Esophagus (tissue), 2 donors: ENCODE data around the gene MYH14. TPM values are rescaled to one million over a fixed set of nuclear protein-coding genes. Genes with fewer than 3 reads are reported as not detected.

Source experiments
- H3K27ac ChIP-seq, 2 donors: one replicate each; pipeline ENCODE4 v1.5.1; 2013; ENCODE audit warnings: low read depth in 2 of 2, mild to moderate bottlenecking in 2 of 2, inconsistent platforms in 1 of 2, low read length in 1 of 2, moderate library complexity in 1 of 2
- H3K27me3 ChIP-seq, 2 donors: one replicate each; pipeline ENCODE4 v1.6.1; 2013; ENCODE audit warnings: low read length in 2 of 2, control low read depth in 1 of 2, mild to moderate bottlenecking in 1 of 2; ENCODE audit not compliant: insufficient read depth in 2 of 2, control insufficient read depth in 1 of 2
- H3K36me3 ChIP-seq, 2 donors: one replicate each; pipeline ENCODE4 v1.6.1; 2013; ENCODE audit warnings: low read length in 1 of 2; ENCODE audit not compliant: control insufficient read depth in 2 of 2, insufficient read depth in 2 of 2
- H3K4me1 ChIP-seq, 2 donors: one replicate each; pipeline ENCODE4 v1.6.1; 2013; ENCODE audit warnings: low read length in 1 of 2; ENCODE audit not compliant: control insufficient read depth in 2 of 2, insufficient read depth in 2 of 2
- H3K4me3 ChIP-seq, 2 donors: one replicate each; pipeline ENCODE4 v1.5.1; 2013; ENCODE audit warnings: low read length in 2 of 2, mild to moderate bottlenecking in 2 of 2, low read depth in 1 of 2, moderate library complexity in 1 of 2
- H3K9me3 ChIP-seq, 2 donors: one replicate each; pipeline ENCODE4 v1.6.1; 2013; ENCODE audit warnings: mild to moderate bottlenecking in 2 of 2, low read depth in 1 of 2, low read length in 1 of 2, moderate library complexity in 1 of 2; ENCODE audit not compliant: control insufficient read depth in 2 of 2, insufficient read depth in 1 of 2
- WGBS, 2 donors: extraction: QIAGEN DNeasy Blood & Tissue Kit; methylation state at CpG; one replicate each; pipeline ENCODE4 v1.1.7; 2013; 5-methylcytosine and 5-hydroxymethylcytosine counted together
- polyA plus RNA-seq, 2 donors: library from polyadenylated mRNA; stranded (reverse); fragments of 200-250 nt; gene quantifications; one replicate each; pipeline ENCODE4 v1.2.3, GENCODE V29; 2013
- donor health status: healthy with polysubstance abuse.
- donor health status: Bipolar disorder and iron deficiency.

Gene MYH14
- polyA plus RNA-seq, 2 donors = 72.9 to 110 TPM

- 93 to 94% methylated on average over 55 of the region's 55 CpGs for WGBS, 2 donors
- Histone ChIP-seq H3K4me1 (peaks cover 10 to 21% of the 10 kb centered on the region in 2 donors), H3K4me3 (no peak overlapping the region), H3K9me3 (no peaks in the 10 kb centered on the region), H3K27ac (no peak overlapping the region), H3K27me3 (peaks cover 5 to 6% of the 10 kb centered on the region in 2 donors), H3K36me3 (no peaks in the 10 kb centered on the region)
These were observed 119.7 kb downstream of the MYH14 start for GRCh38 chr19:50322931-50323781.

GRCh38 chr19:50323782-50324133 lies 120.3 kb downstream of the MYH14 start:
- Histone ChIP-seq H3K4me3 (no peak overlapping the region), H3K4me1 (peaks cover 10 to 25% of the 10 kb centered on the region in 2 donors), H3K36me3 (no peaks in the 10 kb centered on the region), H3K9me3 (no peaks in the 10 kb centered on the region), H3K27ac (no peak overlapping the region), H3K27me3 (peaks cover 5 to 7% of the 10 kb centered on the region in 2 donors)
- whole genome bisulfite sequencing, 2 donors = 90 to 91% methylated on average over 12 of the region's 12 CpGs

- H3K9me3 ChIP-seq = no peaks in the 10 kb centered on the region
- peaks cover 5 to 7% of the 10 kb centered on the region in 2 donors for H3K27me3 ChIP-seq
- peaks cover 10 to 25% of the 10 kb centered on the region in 2 donors for H3K4me1 ChIP-seq
- WGBS, 2 donors = 50 to 58% methylated on average over 11 of the region's 11 CpGs
- H3K4me3 ChIP-seq = no peak overlapping the region
- no peak overlapping the region for H3K27ac ChIP-seq
- H3K36me3 ChIP-seq = no peaks in the 10 kb centered on the region
These were observed 120.9 kb downstream of the MYH14 start for GRCh38 chr19:50324331-50324730.

GRCh38 chr19:50325310-50326100 lies 122.1 kb downstream of the MYH14 start:
- H3K36me3 ChIP-seq = no peaks in the 10 kb centered on the region
- H3K27me3 ChIP-seq = peaks cover 5 to 13% of the 10 kb centered on the region in 2 donors
- peaks cover 10 to 29% of the 10 kb centered on the region in 2 donors for H3K4me1 ChIP-seq
- peaks cover 0 to 8% of the 10 kb centered on the region in 2 donors for H3K9me3 ChIP-seq
- H3K4me3 ChIP-seq = no peak overlapping the region
- WGBS, 2 donors = 2 to 4% methylated on average over 36 to 48 of the region's 48 CpGs
- no peak overlapping the region for H3K27ac ChIP-seq

GRCh38 chr19:50326101-50326664 lies 122.8 kb downstream of the MYH14 start:
- WGBS, 2 donors = 7 to 8% methylated on average over 26 of the region's 26 CpGs
- Histone ChIP-seq H3K27me3 (peaks cover 5 to 18% of the 10 kb centered on the region in 2 donors), H3K4me3 (no peak overlapping the region), H3K9me3 (peaks cover 0 to 8% of the 10 kb centered on the region in 2 donors), H3K36me3 (no peaks in the 10 kb centered on the region), H3K27ac (no peak overlapping the region), H3K4me1 (peaks cover 10 to 29% of the 10 kb centered on the region in 2 donors)

- H3K4me3 ChIP-seq = no peak overlapping the region
- no peak overlapping the region for H3K27ac ChIP-seq
- peaks cover 10 to 29% of the 10 kb centered on the region in 2 donors for H3K4me1 ChIP-seq
- no peaks in the 10 kb centered on the region for H3K36me3 ChIP-seq
- 50 to 55% methylated on average over 3 to 4 of the region's 4 CpGs for whole genome bisulfite sequencing, 2 donors
- H3K27me3 ChIP-seq = peaks cover 5 to 19% of the 10 kb centered on the region in 2 donors
- peaks cover 0 to 8% of the 10 kb centered on the region in 2 donors for H3K9me3 ChIP-seq
These were observed 123.6 kb downstream of the MYH14 start for GRCh38 chr19:50327013-50327412.

- Histone ChIP-seq H3K9me3 (peaks cover 0 to 8% of the 10 kb centered on the region in 2 donors), H3K4me3 (peak overlapping the region in 1 of 2 donors; percentile 47), H3K27me3 (peaks cover 5 to 21% of the 10 kb centered on the region in 2 donors), H3K36me3 (no peaks in the 10 kb centered on the region), H3K4me1 (peaks cover 10 to 29% of the 10 kb centered on the region in 2 donors), H3K27ac (no peak overlapping the region)
- 17 to 31% methylated on average over 13 to 20 of the region's 20 CpGs for whole genome bisulfite sequencing, 2 donors
These were observed 124.2 kb downstream of the MYH14 start for GRCh38 chr19:50327461-50328223.

- H3K4me3 ChIP-seq = peak overlapping the region; percentile 42 to 47
- H3K9me3 ChIP-seq = peaks cover 0 to 8% of the 10 kb centered on the region in 2 donors
- WGBS, 2 donors = 2% methylated on average over 51 to 104 of the region's 104 CpGs
- no peaks in the 10 kb centered on the region for H3K36me3 ChIP-seq
- peak overlapping the region in 1 of 2 donors; percentile 5 for H3K27ac ChIP-seq
- H3K27me3 ChIP-seq = peaks cover 5 to 27% of the 10 kb centered on the region in 2 donors
- H3K4me1 ChIP-seq = peaks cover 14 to 30% of the 10 kb centered on the region in 2 donors
These were observed 124.9 kb downstream of the MYH14 start for GRCh38 chr19:50328224-50328872.
